RWPE1 (cell line): ENCODE data around the gene ALDOA.
A peak's percentile ranks its signal among the peaks of the same experiment; 100 is the strongest.

Experiments used
- CTCF ChIA-PET: fragments of 350-600 bp; sonication (Branson Sonifier 250); formaldehyde crosslinking; extraction: SDS; loops from one replicate; lab custom pipeline; 2021; lab: Yijun Ruan, JAX
- POLR2A ChIA-PET: fragments of 400-600 bp; formaldehyde crosslinking; extraction: SDS; loops from one replicate; lab custom pipeline; 2020; ENCODE audit warnings: antibody characterized with exemption; ENCODE audit not compliant: low non-redundant PET; lab: Yijun Ruan, JAX
- DNase-seq: peaks from one replicate; pipeline ENCODE4 v3.0.0; 2012; ENCODE audit warnings: low spot score
- H3K27ac ChIP-seq: fragments of 450-650 bp; 2 replicates; pipeline ENCODE4 v1.5.1; 2017
- CTCF ChIP-seq: fragments of 450-650 bp; conservative IDR thresholded peaks from 2 replicates; pipeline ENCODE4 v1.5.1; 2017; ENCODE audit warnings: low read depth, mild to moderate bottlenecking

The ALDOA gene

GRCh38 chr16:30069611-30070462, 4.3 kb downstream of the ALDOA start:
- TF ChIP-seq CTCF: no peak
- DNase-seq: no peak
- ChIA-PET CTCF (interaction anchor here (1.2 kb wide), 1 partner anchor 27 kb away, joined by 6 read pairs; no protein-coding TSS in a partner anchor), POLR2A (no interaction called here)
- H3K27ac ChIP-seq: peak overlapping the region; percentile 99

- no peak for TF ChIP-seq CTCF
- ChIA-PET CTCF (interaction anchor here (0.7 to 1.2 kb wide), 2 partner anchors 13 to 28 kb away, joined by 6 read pairs; no protein-coding TSS in a partner anchor), POLR2A (interaction anchor here (0.6 kb wide), 1 partner anchor 262 kb away, joined by 3 read pairs; no protein-coding TSS in a partner anchor)
- H3K27ac ChIP-seq: peak overlapping the region; percentile 99
- DNase-seq: no peak
These were observed 4.9 kb downstream of the ALDOA start for GRCh38 chr16:30070490-30070889.

GRCh38 chr16:30075503-30076275, 10.1 kb downstream of the ALDOA start, which contains the start of gene PPP4C:
PPP4C (plus strand) TSS chr16:30075994; CDS start chr16:30076378, 384 bp downstream.
- ChIA-PET POLR2A (interaction anchor here (1.1 kb wide), 2 partner anchors 9 to 10 kb away, joined by 3 to 4 read pairs; partner anchors contain the start of gene ALDOA), CTCF (interaction anchor here (0.5 to 0.8 kb wide), 4 partner anchors 11 to 105 kb away, joined by 3 to 8 read pairs (median 3); partner anchors contain the start of gene ALDOA)
- no peak for TF ChIP-seq CTCF
- DNase-seq: peak; percentile 94
- H3K27ac ChIP-seq: peak within 1 kb of the TSS; percentile 91

- no peak for TF ChIP-seq CTCF
- CTCF ChIA-PET: interaction anchor here (0.5 to 0.8 kb wide), 5 partner anchors 11 to 558 kb away, joined by 3 to 8 read pairs (median 3); partner anchors contain the start of gene ALDOA
- POLR2A ChIA-PET: interaction anchor here (1.1 kb wide), 2 partner anchors 11 to 35 kb away, joined by 3 to 5 read pairs; partner anchors contain the start of gene ALDOA
- DNase-seq: no peak
- H3K27ac ChIP-seq: peak overlapping the region; percentile 91
These were observed 10.8 kb downstream of the ALDOA start for GRCh38 chr16:30076276-30076791.

GRCh38 chr16:30077656-30078055, 12.1 kb downstream of the ALDOA start:
- DNase-seq: no peak
- POLR2A ChIA-PET: interaction anchor here (0.8 to 1.1 kb wide), 2 partner anchors 12 to 34 kb away, joined by 3 to 5 read pairs; no protein-coding TSS in a partner anchor
- CTCF ChIA-PET: no interaction called here
- TF ChIP-seq CTCF: no peak
- peak overlapping the region; percentile 9 for H3K27ac ChIP-seq
